Right lobe of liver (tissue), 4 donors: ENCODE measurements around the gene BCL11B.

Source experiments
- CTCF ChIP-seq, 4 donors: fragments of 200-600 bp in 3 of 4; fragments of 450-650 bp in 1 of 4; IDR thresholded peaks; one replicate each; pipeline versions ENCODE4 v1.5.1 to v1.8.0; 2016 to 2022; ENCODE audit warnings: antibody characterized with exemption in 4 of 4, mild to moderate bottlenecking in 2 of 4
- POLR2A ChIP-seq: fragments of 450-650 bp; IDR thresholded peaks from one replicate; pipeline ENCODE4 v1.6.1; 2017; ENCODE audit warnings: antibody characterized with exemption, mild to moderate bottlenecking
- donor health status: DM: no; HTN: no; CAD: no.
- donor health status: DM: no; HTN: no; CAD: no.
- donor health status: DM: no; HTN: yes; CAD: no.

- TF ChIP-seq POLR2A (peak; percentile 13), CTCF (IDR thresholded peaks at IDR 0.05) (peak; percentile 24 to 36 (median 28))
Observed at GRCh38 chr14:99271951-99272631, at the start of gene BCL11B.
